Hepatocyte (in vitro differentiated cells): ENCODE data around the gene METTL13. TPM values are rescaled to one million over a fixed set of nuclear protein-coding genes. Genes with fewer than 3 reads are reported as not detected.

Experiments
- DNase-seq: peaks from one replicate; pipeline ENCODE4 v3.0.0-alpha.2; 2016; ENCODE audit warnings: low spot score
- H2AFZ ChIP-seq: fragments of 200-600 bp; sonication (generic); 2 replicates; pipeline ENCODE4 v1.6.0; 2016; ENCODE audit warnings: antibody characterized with exemption, mild to moderate bottlenecking
- H3K27ac ChIP-seq: fragments of 200-600 bp; sonication (generic); 2 replicates; pipeline ENCODE4 v1.5.1; 2016; ENCODE audit warnings: mild to moderate bottlenecking
- H3K27me3 ChIP-seq: fragments of 200-600 bp; sonication (generic); 2 replicates; pipeline ENCODE4 v1.6.1; 2016
- H3K36me3 ChIP-seq: fragments of 200-600 bp; sonication (generic); replicated peaks from 2 replicates; pipeline ENCODE4 v1.5.1; 2016; ENCODE audit warnings: low read depth; ENCODE audit not compliant: insufficient read depth
- H3K4me1 ChIP-seq: fragments of 200-600 bp; sonication (generic); 2 replicates; pipeline ENCODE4 v1.5.1; 2016; ENCODE audit warnings: mild to moderate bottlenecking, moderate library complexity; ENCODE audit not compliant: insufficient read depth
- H3K4me2 ChIP-seq: fragments of 200-600 bp; sonication (generic); 2 replicates; pipeline ENCODE4 v1.6.0; 2016
- H3K4me3 ChIP-seq: fragments of 200-600 bp; sonication (generic); 2 replicates; pipeline ENCODE4 v1.5.1; 2016; ENCODE audit warnings: mild to moderate bottlenecking
- H3K79me2 ChIP-seq: fragments of 200-600 bp; sonication (generic); 2 replicates; pipeline ENCODE4 v1.6.0; 2017; ENCODE audit warnings: mild to moderate bottlenecking
- H3K9me2 ChIP-seq: fragments of 200-600 bp; sonication (generic); replicated peaks from 2 replicates; pipeline ENCODE4 v1.6.0; 2017; ENCODE audit warnings: mild to moderate bottlenecking; ENCODE audit not compliant: insufficient read depth
- H3K9me3 ChIP-seq: fragments of 200-600 bp; sonication (generic); 2 replicates; pipeline ENCODE4 v1.5.1; 2016; ENCODE audit warnings: low read depth, mild to moderate bottlenecking
- H4K20me1 ChIP-seq: fragments of 200-600 bp; sonication (generic); 2 replicates; pipeline ENCODE4 v1.6.0; 2016; ENCODE audit warnings: mild to moderate bottlenecking; ENCODE audit not compliant: insufficient read depth, poor library complexity, severe bottlenecking
- EZH2 ChIP-seq: fragments of 200-600 bp; sonication (generic); IDR thresholded peaks from 2 replicates; pipeline ENCODE4 v1.6.1; 2016; ENCODE audit warnings: antibody characterized with exemption, mild to moderate bottlenecking, borderline replicate concordance
- EZH2phosphoT487 ChIP-seq: fragments of 200-600 bp; sonication (generic); IDR thresholded peaks from one replicate; pipeline ENCODE4 v1.6.1; 2018; ENCODE audit warnings: antibody characterized with exemption, mild to moderate bottlenecking, low read depth, moderate library complexity; ENCODE audit not compliant: unreplicated experiment, severe bottlenecking
- WGBS: methylation state at CpG from one replicate; pipeline ENCODE4 v1.1.6; 2016; ENCODE audit warnings: low lambda C conversion rate; ENCODE audit errors: missing lambda C conversion rate; 5-methylcytosine and 5-hydroxymethylcytosine counted together
- polyA plus RNA-seq: library from polyadenylated mRNA; unstranded; fragments of >200 nt; fragmentation: Nextera tagmentation; extraction: Ambion mirVana; gene quantifications from 2 replicates; pipeline ENCODE4 v1.2.1, GENCODE V29; 2016
- total RNA-seq: library from RNA; depleted of rRNA; stranded (reverse); fragments of >200 nt; gene quantifications from 2 replicates; pipeline ENCODE4 v1.2.3, GENCODE V29; 2014
- TF ChIP-seq, protein P1 (sequence below): fragments of 200-600 bp; sonication (generic); IDR thresholded peaks from 2 replicates; pipeline ENCODE4 v1.5.1; 2016; ENCODE audit warnings: antibody characterized with exemption, mild to moderate bottlenecking; ENCODE audit not compliant: poor library complexity

The METTL13 gene
- total and polyA plus RNA-seq, 2 experiments from 2014 or later = 19.5 to 24.4 TPM

DNA sequence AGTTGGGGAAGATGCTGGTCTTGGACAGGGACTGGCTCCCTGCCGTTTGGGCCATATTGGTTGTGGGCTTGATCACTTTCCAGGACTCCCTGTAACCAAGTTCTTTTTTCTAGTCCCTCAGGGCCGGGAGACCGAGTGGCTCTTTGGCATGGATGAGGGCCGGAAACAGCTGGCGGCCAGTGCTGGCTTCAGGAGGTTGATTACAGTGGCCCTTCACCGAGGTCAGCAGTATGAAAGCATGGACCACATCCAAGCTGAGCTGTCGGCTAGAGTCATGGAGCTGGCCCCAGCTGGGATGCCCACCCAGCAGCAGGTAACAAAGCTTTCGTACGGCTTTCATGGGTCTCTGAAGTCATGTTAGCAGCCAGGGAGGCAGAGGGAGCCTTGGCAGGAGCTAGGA is 4.3 kb downstream of the METTL13 start:
- Histone ChIP-seq H3K79me2 (peaks cover 28% of the 10 kb centered on the region), H3K36me3 (no peaks in the 10 kb centered on the region), H3K4me3 (no peak overlapping the region), H3K27me3 (no peaks in the 10 kb centered on the region), H3K4me2 (no peak overlapping the region), H3K4me1 (no peaks in the 10 kb centered on the region), H3K9me3 (no peaks in the 10 kb centered on the region), H2AFZ (no peak overlapping the region), H4K20me1 (no peaks in the 10 kb centered on the region), H3K9me2 (no peaks in the 10 kb centered on the region), H3K27ac (no peak overlapping the region)
- no peak for TF ChIP-seq EZH2phosphoT487
- TF ChIP-seq, protein P1, sequence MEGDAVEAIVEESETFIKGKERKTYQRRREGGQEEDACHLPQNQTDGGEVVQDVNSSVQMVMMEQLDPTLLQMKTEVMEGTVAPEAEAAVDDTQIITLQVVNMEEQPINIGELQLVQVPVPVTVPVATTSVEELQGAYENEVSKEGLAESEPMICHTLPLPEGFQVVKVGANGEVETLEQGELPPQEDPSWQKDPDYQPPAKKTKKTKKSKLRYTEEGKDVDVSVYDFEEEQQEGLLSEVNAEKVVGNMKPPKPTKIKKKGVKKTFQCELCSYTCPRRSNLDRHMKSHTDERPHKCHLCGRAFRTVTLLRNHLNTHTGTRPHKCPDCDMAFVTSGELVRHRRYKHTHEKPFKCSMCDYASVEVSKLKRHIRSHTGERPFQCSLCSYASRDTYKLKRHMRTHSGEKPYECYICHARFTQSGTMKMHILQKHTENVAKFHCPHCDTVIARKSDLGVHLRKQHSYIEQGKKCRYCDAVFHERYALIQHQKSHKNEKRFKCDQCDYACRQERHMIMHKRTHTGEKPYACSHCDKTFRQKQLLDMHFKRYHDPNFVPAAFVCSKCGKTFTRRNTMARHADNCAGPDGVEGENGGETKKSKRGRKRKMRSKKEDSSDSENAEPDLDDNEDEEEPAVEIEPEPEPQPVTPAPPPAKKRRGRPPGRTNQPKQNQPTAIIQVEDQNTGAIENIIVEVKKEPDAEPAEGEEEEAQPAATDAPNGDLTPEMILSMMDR = no peak
- no peak for TF ChIP-seq EZH2
- WGBS = over 99% methylated on average over 9 of the region's 9 CpGs
- DNase-seq = no peak

- H3K4me3 ChIP-seq = no peak overlapping the region
- H3K27me3 ChIP-seq = no peaks in the 10 kb centered on the region
- no peaks in the 10 kb centered on the region for H3K36me3 ChIP-seq
- 98% methylated on average over 2 of the region's 2 CpGs for WGBS
- no peak for TF ChIP-seq EZH2phosphoT487
- TF ChIP-seq EZH2 = no peak
- TF ChIP-seq, protein P1 = no peak
- no peak overlapping the region for H2AFZ ChIP-seq
- no peaks in the 10 kb centered on the region for H3K9me2 ChIP-seq
- H3K79me2 ChIP-seq = peaks cover 28% of the 10 kb centered on the region
- no peak for DNase-seq
- H3K4me2 ChIP-seq = no peak overlapping the region
- no peaks in the 10 kb centered on the region for H3K4me1 ChIP-seq
- H4K20me1 ChIP-seq = no peaks in the 10 kb centered on the region
- H3K9me3 ChIP-seq = no peaks in the 10 kb centered on the region
- H3K27ac ChIP-seq = no peak overlapping the region
Measured at GRCh38 chr1:171786534-171786933, 5.1 kb downstream of the METTL13 start.

DNA sequence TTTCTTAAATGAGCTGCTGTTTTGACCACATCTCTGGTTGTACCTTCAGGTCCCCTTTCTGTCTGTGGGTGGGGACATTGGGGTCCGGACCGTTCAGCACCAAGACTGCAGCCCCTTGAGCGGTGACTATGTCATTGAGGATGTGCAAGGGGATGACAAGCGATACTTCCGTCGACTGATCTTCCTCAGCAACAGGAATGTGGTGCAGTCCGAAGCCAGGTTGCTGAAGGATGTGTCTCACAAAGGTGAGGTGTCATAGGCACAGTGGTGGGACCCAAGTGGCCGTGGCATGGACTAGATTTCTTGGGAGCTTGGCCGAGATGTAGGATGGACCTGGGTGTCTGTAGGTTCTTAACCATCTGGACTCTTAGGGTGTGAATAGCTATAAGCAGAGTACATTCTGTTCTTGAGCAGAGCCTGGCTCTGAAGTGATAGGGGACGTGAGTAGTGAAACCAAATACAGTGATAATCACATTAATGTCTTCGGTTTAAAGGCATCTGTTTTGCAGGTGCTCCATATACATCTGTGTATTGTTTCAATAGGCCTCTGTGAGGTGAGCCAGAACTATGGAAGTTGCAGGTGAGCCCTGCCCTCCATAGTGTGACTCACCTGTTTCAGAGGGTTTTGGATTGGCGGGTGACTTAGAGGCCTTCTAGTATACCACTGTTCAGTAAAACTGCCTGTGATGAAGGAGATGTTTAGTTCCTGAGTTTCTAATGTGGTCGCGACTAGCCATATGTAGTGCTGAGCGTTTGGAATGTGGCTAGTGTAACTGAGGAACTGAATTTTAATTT is 6.4 kb downstream of the METTL13 start:
- Histone ChIP-seq H3K9me3 (no peaks in the 10 kb centered on the region), H3K79me2 (peaks cover 19% of the 10 kb centered on the region), H3K4me1 (no peaks in the 10 kb centered on the region), H3K4me3 (no peak overlapping the region), H3K27ac (no peak overlapping the region), H3K27me3 (no peaks in the 10 kb centered on the region), H3K36me3 (no peaks in the 10 kb centered on the region), H4K20me1 (no peaks in the 10 kb centered on the region), H2AFZ (no peak overlapping the region), H3K4me2 (no peak overlapping the region), H3K9me2 (no peaks in the 10 kb centered on the region)
- DNase-seq = no peak
- TF ChIP-seq, protein P1 = no peak
- no peak for TF ChIP-seq EZH2phosphoT487
- no peak for TF ChIP-seq EZH2
- WGBS = 96% methylated on average over 15 of the region's 15 CpGs
